HL-60/S4 treated with retinoic acid at 250 ng/mL for 4 days and 3 days (cell line): ENCODE measurements around the gene AMN.

ENCODE experiments used
- in situ Hi-C: fragments of 300-500 bp; cut with MboI; formaldehyde crosslinking; loops from 2 replicates; pipeline ENCODE4 v1.7.0; 2022; ENCODE audit warnings: low sequenced_read_pairs

AMN gene

GRCh38 chr14:102943454-102943853 lies 21.0 kb downstream of the AMN start:
- in situ Hi-C loops, result no loop called here

- in situ Hi-C loops, result no loop called here
These were observed 21.5 kb downstream of the AMN start for GRCh38 chr14:102943979-102944378.

GRCh38 chr14:102944448-102945330 lies 22.2 kb downstream of the AMN start:
- in situ Hi-C loops, result no loop called here

GRCh38 chr14:102945346-102946130 lies 23.1 kb downstream of the AMN start:
- in situ Hi-C loops, result no loop called here

- in situ Hi-C loops, result no loop called here
These were observed 25.0 kb downstream of the AMN start for GRCh38 chr14:102947321-102948103.

GRCh38 chr14:102948698-102949061 lies 26.2 kb downstream of the AMN start:
- in situ Hi-C loops, result no loop called here

GRCh38 chr14:102949062-102949800 lies 26.8 kb downstream of the AMN start:
- in situ Hi-C loops, result no loop called here

GRCh38 chr14:102949801-102950451 lies 27.5 kb downstream of the AMN start:
- in situ Hi-C loops, result no loop called here

- in situ Hi-C loops, result no loop called here
These were observed 28.6 kb downstream of the AMN start for GRCh38 chr14:102951034-102951433.

- in situ Hi-C loops, result no loop called here
These were observed 29.3 kb downstream of the AMN start for GRCh38 chr14:102951799-102952198.

GRCh38 chr14:102952276-102952675 lies 29.8 kb downstream of the AMN start:
- in situ Hi-C loops, result no loop called here

- in situ Hi-C loops, result no loop called here
These were observed 30.6 kb downstream of the AMN start for GRCh38 chr14:102953100-102953499.

GRCh38 chr14:102954081-102954789 lies 31.8 kb downstream of the AMN start:
- in situ Hi-C loops, result no loop called here

- in situ Hi-C loops, result no loop called here
These were observed 33.4 kb downstream of the AMN start for GRCh38 chr14:102955636-102956408.

GRCh38 chr14:102957222-102957621 lies 34.8 kb downstream of the AMN start:
- in situ Hi-C loops, result no loop called here

- in situ Hi-C loops, result no loop called here
These were observed 36.0 kb downstream of the AMN start for GRCh38 chr14:102958461-102958860.

- in situ Hi-C loops, result no loop called here
These were observed 39.7 kb downstream of the AMN start for GRCh38 chr14:102962111-102962627.

GRCh38 chr14:102964152-102964730 lies 41.8 kb downstream of the AMN start:
- in situ Hi-C loops, result no loop called here
